H9 (cell line): ENCODE results near the gene SKAP1. TPM values are rescaled to one million over a fixed set of nuclear protein-coding genes. Genes with fewer than 3 reads are reported as not detected.

Source experiments
- DNase-seq: peaks from one replicate; pipeline ENCODE4 v3.0.0-alpha.2; 2017
- H2AFZ ChIP-seq: one replicate; pipeline ENCODE4 v1.6.1; 2013; ENCODE audit warnings: mild to moderate bottlenecking, low read length, control low read depth, moderate library complexity
- H2AK5ac ChIP-seq: 2 replicates; pipeline ENCODE4 v1.6.1; 2013; ENCODE audit warnings: low read length, control low read depth, mixed read lengths; ENCODE audit not compliant: insufficient read length
- H2BK120ac ChIP-seq: one replicate; pipeline ENCODE4 v1.6.1; 2013; ENCODE audit warnings: low read depth, mild to moderate bottlenecking, low read length, control low read depth, inconsistent platforms; ENCODE audit not compliant: poor library complexity, severe bottlenecking
- H2BK12ac ChIP-seq: 2 replicates; pipeline ENCODE4 v1.6.1; 2013; ENCODE audit warnings: low read length, control low read depth, mixed read lengths, low read depth; ENCODE audit not compliant: insufficient read length
- H2BK15ac ChIP-seq: 2 replicates; pipeline ENCODE4 v1.6.1; 2013; ENCODE audit warnings: low read depth, low read length, control low read depth
- H2BK20ac ChIP-seq: one replicate; pipeline ENCODE4 v1.6.1; 2013; ENCODE audit warnings: low read depth, mild to moderate bottlenecking, low read length, control low read depth, inconsistent platforms; ENCODE audit not compliant: poor library complexity, severe bottlenecking
- H2BK5ac ChIP-seq: 2 replicates; pipeline ENCODE4 v1.6.1; 2013; ENCODE audit warnings: low read length, control low read depth, mixed read lengths; ENCODE audit not compliant: insufficient read length
- H3K14ac ChIP-seq: 2 replicates; pipeline ENCODE4 v1.6.1; 2013; ENCODE audit warnings: low read length, control low read depth; ENCODE audit not compliant: insufficient read depth
- H3K18ac ChIP-seq: 2 replicates; pipeline ENCODE4 v1.6.1; 2013; ENCODE audit warnings: low read depth, mild to moderate bottlenecking, mixed read lengths, low read length, control low read depth; ENCODE audit not compliant: insufficient read length
- H3K23ac ChIP-seq: 2 replicates; pipeline ENCODE4 v1.6.1; 2013; ENCODE audit warnings: low read length, control low read depth, mixed read lengths, low read depth; ENCODE audit not compliant: insufficient read length
- H3K23me2 ChIP-seq: 2 replicates; pipeline ENCODE4 v1.6.1; 2013; ENCODE audit warnings: low read depth, mild to moderate bottlenecking, mixed read lengths, low read length, control low read depth; ENCODE audit not compliant: insufficient read length, poor library complexity, severe bottlenecking
- H3K27ac ChIP-seq: 2 replicates; pipeline ENCODE4 v1.5.1; 2013; ENCODE audit warnings: low read length, control low read depth, mixed read lengths, low read depth; ENCODE audit not compliant: insufficient read length
- H3K27me3 ChIP-seq: 2 replicates; pipeline ENCODE4 v1.6.1; 2013; ENCODE audit warnings: low read length, control low read depth, inconsistent platforms; ENCODE audit not compliant: insufficient read depth
- H3K4ac ChIP-seq: 2 replicates; pipeline ENCODE4 v1.6.1; 2013; ENCODE audit warnings: low read depth, mild to moderate bottlenecking, control low read depth, inconsistent platforms, low read length, moderate library complexity
- H3K4me1 ChIP-seq: 2 replicates; pipeline ENCODE4 v1.6.1; 2013; ENCODE audit warnings: low read length, control low read depth, inconsistent platforms; ENCODE audit not compliant: insufficient read depth
- H3K4me2 ChIP-seq: 2 replicates; pipeline ENCODE4 v1.6.1; 2013; ENCODE audit warnings: low read length, control low read depth, mixed read lengths; ENCODE audit not compliant: insufficient read length, insufficient read depth
- H3K56ac ChIP-seq: 2 replicates; pipeline ENCODE4 v1.6.1; 2013; ENCODE audit warnings: low read depth, mild to moderate bottlenecking, mixed read lengths, low read length, control low read depth; ENCODE audit not compliant: insufficient read length
- H3K79me1 ChIP-seq: 2 replicates; pipeline ENCODE4 v1.6.1; 2013; ENCODE audit warnings: low read depth, mild to moderate bottlenecking, moderate library complexity, low read length, control low read depth, inconsistent platforms; ENCODE audit not compliant: insufficient read depth, poor library complexity, severe bottlenecking
- H3K79me2 ChIP-seq: 2 replicates; pipeline ENCODE4 v1.6.1; 2013; ENCODE audit warnings: low read length, control low read depth, inconsistent platforms; ENCODE audit not compliant: insufficient read depth
- H3K9ac ChIP-seq: 2 replicates; pipeline ENCODE4 v1.6.1; 2013; ENCODE audit warnings: low read length, control low read depth, mixed read lengths; ENCODE audit not compliant: insufficient read length; ENCODE audit errors: extremely low read depth
- H3K9me3 ChIP-seq: one replicate; pipeline ENCODE4 v1.6.1; 2013; ENCODE audit warnings: low read depth, low read length, inconsistent platforms; ENCODE audit not compliant: control insufficient read depth
- H3T11ph ChIP-seq: one replicate; pipeline ENCODE4 v1.6.1; 2013; ENCODE audit warnings: mild to moderate bottlenecking, low read length, control low read depth, inconsistent platforms
- H4K20me1 ChIP-seq: one replicate; pipeline ENCODE4 v1.6.1; 2013; ENCODE audit not compliant: control insufficient read depth, insufficient read length, insufficient read depth
- H4K5ac ChIP-seq: 2 replicates; pipeline ENCODE4 v1.6.1; 2013; ENCODE audit warnings: low read depth, mild to moderate bottlenecking, mixed read lengths, low read length, control low read depth; ENCODE audit not compliant: insufficient read length
- H4K8ac ChIP-seq: replicated peaks from 2 replicates; pipeline ENCODE4 v1.6.1; 2013; ENCODE audit warnings: low read length, control low read depth, mixed read lengths, low read depth; ENCODE audit not compliant: insufficient read length
- H4K91ac ChIP-seq: 2 replicates; pipeline ENCODE4 v1.6.1; 2013; ENCODE audit warnings: low read depth, mild to moderate bottlenecking, moderate library complexity, mixed read lengths, low read length, control low read depth; ENCODE audit not compliant: insufficient read length
- H3K27ac Mint-ChIP-seq, 3 experiments: 2 replicates in 2 of 3; 3 replicates in 1 of 3; pipeline ENCODE4 v1.8.0; 2020 to 2021; ENCODE audit warnings: mixed read lengths in 3 of 3, mild to moderate bottlenecking in 1 of 3, moderate library complexity in 1 of 3
- H3K27me3 Mint-ChIP-seq: 2 replicates; pipeline ENCODE4 v1.8.0; 2021; ENCODE audit warnings: low read depth, mild to moderate bottlenecking, moderate library complexity, mixed read lengths
- H3K36me3 Mint-ChIP-seq, 3 experiments: 2 replicates in 2 of 3; 3 replicates in 1 of 3; pipeline ENCODE4 v1.8.0; 2020 to 2021; ENCODE audit warnings: low read depth in 3 of 3, mixed read lengths in 3 of 3; ENCODE audit not compliant: insufficient read depth in 1 of 3
- H3K4me1 Mint-ChIP-seq, 2 experiments: 2 replicates each; pipeline ENCODE4 v1.8.0; 2020; ENCODE audit warnings: mixed read lengths in 2 of 2
- H3K4me3 Mint-ChIP-seq, 2 experiments: 2 replicates in 1 of 2; 3 replicates in 1 of 2; pipeline ENCODE4 v1.8.0; 2020 to 2021; ENCODE audit warnings: mild to moderate bottlenecking in 2 of 2, mixed read lengths in 2 of 2, moderate library complexity in 1 of 2
- H3K9me3 Mint-ChIP-seq, 2 experiments: 2 replicates in 1 of 2; 3 replicates in 1 of 2; pipeline ENCODE4 v1.8.0; 2020; ENCODE audit warnings: mild to moderate bottlenecking in 2 of 2, mixed read lengths in 2 of 2, moderate library complexity in 1 of 2
- total RNA-seq: library from RNA; stranded (reverse); gene quantifications from 2 replicates; pipeline ENCODE4 v1.2.1, GENCODE V29; 2021
- TF ChIP-seq, protein P1 (sequence below): fragments of 200-600 bp; sonication (generic); conservative IDR thresholded peaks from 3 replicates; pipeline ENCODE4 v1.8.0; 2021; ENCODE audit warnings: antibody characterized with exemption, mild to moderate bottlenecking

SKAP1 gene
- total RNA-seq, 1 experiment from 2014 or later = not detected

DNA sequence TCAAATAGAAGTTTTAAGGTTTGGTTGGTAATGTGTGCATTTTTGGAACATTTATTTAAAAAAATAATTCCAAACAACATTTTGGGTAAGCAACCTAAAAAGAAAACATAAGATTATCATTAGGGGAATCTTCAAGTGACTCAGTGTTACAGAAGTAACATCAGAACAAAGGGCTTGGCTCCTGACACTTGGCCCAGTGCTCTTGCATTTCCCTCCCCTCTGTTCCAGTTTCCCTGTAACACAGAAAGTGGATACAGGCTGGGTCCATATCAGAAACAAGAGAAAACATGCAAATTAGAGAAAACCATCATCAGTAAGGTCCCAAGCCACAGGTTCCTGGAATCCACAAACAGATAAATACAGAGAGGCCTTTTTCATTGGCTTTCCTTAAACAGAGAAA lies 40.1 kb downstream of the SKAP1 start:
- no peaks in the 10 kb centered on the region for H3K36me3 Mint-ChIP-seq
- peaks cover 33% of the 10 kb centered on the region for H3K27me3 Mint-ChIP-seq
- H3K27me3 ChIP-seq = no peaks in the 10 kb centered on the region; the same call in 1 of the 2 replicates

More for the DNA sequence above, 40.1 kb downstream of the SKAP1 start:
- Histone ChIP-seq H3K4me2 (no peak overlapping the region), H2BK5ac (no peak overlapping the region), H3K4me1 (no peaks in the 10 kb centered on the region; the same call in 1 of the 2 replicates), H4K91ac (no peak overlapping the region), H2AFZ (no peak overlapping the region), H4K20me1 (no peaks in the 10 kb centered on the region), H2BK120ac (no peak overlapping the region), H3K27ac (no peak overlapping the region), H3K79me1 (no peaks in the 10 kb centered on the region), H3K56ac (no peak overlapping the region), H3K23me2 (no peaks in the 10 kb centered on the region), H3K14ac (no peak overlapping the region), H2BK12ac (no peak overlapping the region), H3T11ph (no peak overlapping the region), H3K4ac (no peak overlapping the region), H4K5ac (no peak overlapping the region), H3K23ac (no peak overlapping the region), H4K8ac (no peak overlapping the region), H2AK5ac (no peak overlapping the region), H3K18ac (no peak overlapping the region), H3K9me3 (no peaks in the 10 kb centered on the region), H3K9ac (no peak overlapping the region), H3K79me2 (no peaks in the 10 kb centered on the region), H2BK20ac (no peak overlapping the region), H2BK15ac (no peak overlapping the region)
- TF ChIP-seq, protein P1, sequence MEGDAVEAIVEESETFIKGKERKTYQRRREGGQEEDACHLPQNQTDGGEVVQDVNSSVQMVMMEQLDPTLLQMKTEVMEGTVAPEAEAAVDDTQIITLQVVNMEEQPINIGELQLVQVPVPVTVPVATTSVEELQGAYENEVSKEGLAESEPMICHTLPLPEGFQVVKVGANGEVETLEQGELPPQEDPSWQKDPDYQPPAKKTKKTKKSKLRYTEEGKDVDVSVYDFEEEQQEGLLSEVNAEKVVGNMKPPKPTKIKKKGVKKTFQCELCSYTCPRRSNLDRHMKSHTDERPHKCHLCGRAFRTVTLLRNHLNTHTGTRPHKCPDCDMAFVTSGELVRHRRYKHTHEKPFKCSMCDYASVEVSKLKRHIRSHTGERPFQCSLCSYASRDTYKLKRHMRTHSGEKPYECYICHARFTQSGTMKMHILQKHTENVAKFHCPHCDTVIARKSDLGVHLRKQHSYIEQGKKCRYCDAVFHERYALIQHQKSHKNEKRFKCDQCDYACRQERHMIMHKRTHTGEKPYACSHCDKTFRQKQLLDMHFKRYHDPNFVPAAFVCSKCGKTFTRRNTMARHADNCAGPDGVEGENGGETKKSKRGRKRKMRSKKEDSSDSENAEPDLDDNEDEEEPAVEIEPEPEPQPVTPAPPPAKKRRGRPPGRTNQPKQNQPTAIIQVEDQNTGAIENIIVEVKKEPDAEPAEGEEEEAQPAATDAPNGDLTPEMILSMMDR = no peak
- no peaks in the 10 kb centered on the region for H3K9me3 Mint-ChIP-seq
- H3K4me1 Mint-ChIP-seq = no peaks in the 10 kb centered on the region; a peak in 1 of 4 replicates
- H3K4me3 Mint-ChIP-seq = no peak overlapping the region
- no peak overlapping the region for H3K27ac Mint-ChIP-seq
- no peak for DNase-seq
